ENCODE results near the gene MTARC2.

MTARC2 gene

DNA sequence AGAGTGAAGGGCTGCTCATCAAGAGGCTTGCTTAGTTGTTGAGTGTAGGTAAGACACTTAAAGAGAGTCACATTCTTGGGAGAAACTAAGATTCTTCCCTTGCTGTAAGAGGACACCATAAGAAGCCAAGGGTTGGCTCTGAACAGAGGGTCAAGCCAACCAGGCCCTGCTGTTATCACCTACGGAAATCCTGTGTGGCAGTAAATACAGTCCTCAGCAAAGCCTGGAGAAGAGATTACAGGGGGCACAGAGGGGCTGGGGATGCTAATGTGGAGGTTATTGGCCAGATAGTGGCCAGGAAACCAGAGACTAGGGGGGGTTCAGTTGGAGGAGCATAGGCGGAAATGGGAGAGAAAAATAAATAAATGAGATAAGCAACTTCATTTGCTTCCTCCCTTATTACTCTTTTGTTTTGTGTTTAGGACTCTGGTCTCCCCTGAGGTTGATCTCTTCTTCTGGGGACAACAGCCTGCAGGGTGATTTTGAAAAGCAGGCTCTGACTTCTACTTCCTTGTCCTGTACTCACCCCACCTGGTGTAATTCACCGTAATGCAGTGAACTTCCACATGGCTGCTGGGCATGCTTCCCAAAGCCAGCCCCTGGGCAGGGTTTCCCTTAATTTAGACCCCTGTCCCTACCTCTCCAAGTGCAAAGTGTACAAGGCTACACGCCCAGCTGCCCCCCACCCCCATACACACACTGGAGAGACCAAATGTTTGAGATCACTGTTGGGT, 79.5 kb downstream of the MTARC2 start:
- H3K27ac ChIP-seq = no peak overlapping the region
- TF ChIP-seq CTCF (IDR thresholded peaks at IDR 0.05) (no peak), ZFX (IDR thresholded peaks at IDR 0.05; ENCODE audit: borderline replicate concordance) (no peak)

GRCh38 chr1:220828179-220828490, 80.0 kb downstream of the MTARC2 start:
- H3K27ac ChIP-seq = no peak overlapping the region
- no peak for TF ChIP-seq ZFX (IDR thresholded peaks at IDR 0.05; ENCODE audit: borderline replicate concordance)
- TF ChIP-seq CTCF (IDR thresholded peaks at IDR 0.05) = no peak

DNA sequence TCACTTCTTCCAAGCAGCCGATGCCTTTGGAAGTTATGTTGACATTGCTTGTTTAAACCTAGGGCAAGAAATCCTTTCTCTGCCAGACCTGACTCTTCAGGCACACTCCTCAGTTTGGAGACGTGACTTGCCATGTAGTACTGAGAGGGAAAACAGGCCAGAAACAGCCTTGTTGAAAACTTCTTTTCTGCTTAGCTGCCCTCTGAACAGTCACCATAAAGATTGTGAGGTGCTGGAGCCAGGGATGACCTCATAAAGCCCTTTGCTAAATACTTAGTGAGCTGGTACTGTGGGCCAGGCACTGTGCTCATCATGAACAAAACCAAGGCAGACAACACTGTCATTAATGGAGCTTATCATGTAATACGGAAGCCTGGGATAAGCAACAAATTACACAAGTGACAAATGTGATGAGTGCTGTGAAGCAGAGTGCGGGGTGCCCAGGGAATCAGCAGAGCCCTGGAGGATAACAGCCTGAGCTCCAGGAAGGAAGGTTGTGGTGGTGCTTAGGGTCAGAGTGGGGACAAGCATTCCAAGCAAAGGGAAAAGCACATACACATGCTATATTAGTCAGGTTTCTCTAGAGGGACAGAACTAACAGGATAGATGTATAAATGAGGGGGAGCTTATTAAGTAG, 80.9 kb downstream of the MTARC2 start:
- no peak for TF ChIP-seq CTCF (IDR thresholded peaks at IDR 0.05)
- no peak for TF ChIP-seq ZFX (IDR thresholded peaks at IDR 0.05; ENCODE audit: borderline replicate concordance)
- no peak overlapping the region for H3K27ac ChIP-seq

- H3K27ac ChIP-seq = no peak overlapping the region
- TF ChIP-seq CTCF (IDR thresholded peaks at IDR 0.05) = no peak
- no peak for TF ChIP-seq ZFX (IDR thresholded peaks at IDR 0.05; ENCODE audit: borderline replicate concordance)
Measured at GRCh38 chr1:220833436-220833835, 85.3 kb downstream of the MTARC2 start.

Data from 22Rv1 (cell line).